Activated CD4-positive, alpha-beta memory T cell treated with anti-CD3 and anti-CD28 coated beads for 36 hours (primary cell): ENCODE data around the gene PDZK1. TPM values are rescaled to one million over a fixed set of nuclear protein-coding genes. Genes with fewer than 3 reads are reported as not detected.

Source experiments
- total RNA-seq, 2 experiments: library from RNA; stranded (reverse); gene quantifications; one replicate each; pipeline ENCODE4 v1.2.3, GENCODE V29; 2021

PDZK1 gene
- total RNA-seq, 2 experiments from 2014 or later = not detected

Other genes starting within 250 kb of the PDZK1 start
- gene GPR89A, start 99.4 kb downstream of the PDZK1 start, total RNA-seq = 10 to 100 TPM; 22.7 to 24.9 TPM
- gene CD160, start 12.1 kb upstream of the PDZK1 start, total RNA-seq = under 1 TPM; 0.14 to 0.31 TPM
- 10 to 100 TPM; 10.1 TPM for gene RNF115, start 116.7 kb upstream of the PDZK1 start, total RNA-seq
- 10 to 100 TPM; 27.3 to 28.9 TPM for gene POLR3C, start 116.8 kb upstream of the PDZK1 start, total RNA-seq
- 1 to 10 TPM; 2.8 to 3.8 TPM for gene NUDT17, start 138.3 kb upstream of the PDZK1 start, total RNA-seq
- 10 to 100 TPM; 17.8 to 17.9 TPM for gene PIAS3, start 151.7 kb upstream of the PDZK1 start, total RNA-seq
- under 1 TPM; 0.24 to 0.36 TPM for gene ANKRD35, start 178.5 kb upstream of the PDZK1 start, total RNA-seq
- 1 to 10 TPM; 1.0 to 1.1 TPM for gene ITGA10, start 202.7 kb upstream of the PDZK1 start, total RNA-seq
- gene PEX11B, start 211.3 kb upstream of the PDZK1 start, total RNA-seq = 10 to 100 TPM; 22.8 to 25.6 TPM
- 100 to 1,000 TPM; 275 to 277 TPM for gene RBM8A, start 220.1 kb upstream of the PDZK1 start, total RNA-seq